ENCODE measurements around the gene NFIB.

DNA sequence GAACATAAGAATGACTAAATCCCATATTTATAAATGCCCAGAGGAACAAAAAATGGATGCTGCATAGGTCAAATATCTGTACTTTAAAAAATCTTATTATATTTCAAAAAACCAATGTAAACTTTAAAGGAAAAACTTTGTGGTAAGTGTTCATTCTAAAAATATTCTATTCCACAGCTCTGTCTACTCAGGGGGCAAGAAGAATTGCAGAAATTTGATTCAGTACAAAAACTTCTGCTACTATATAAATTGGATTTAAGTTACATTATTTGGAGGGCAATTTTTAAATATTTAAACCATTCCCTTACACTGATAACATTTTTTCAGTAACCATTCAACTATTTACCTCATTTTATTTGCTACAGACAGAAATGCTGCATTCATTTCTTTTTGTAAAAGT lies 32.1 kb downstream of the NFIB start:
- TF ChIP-seq, protein P1, sequence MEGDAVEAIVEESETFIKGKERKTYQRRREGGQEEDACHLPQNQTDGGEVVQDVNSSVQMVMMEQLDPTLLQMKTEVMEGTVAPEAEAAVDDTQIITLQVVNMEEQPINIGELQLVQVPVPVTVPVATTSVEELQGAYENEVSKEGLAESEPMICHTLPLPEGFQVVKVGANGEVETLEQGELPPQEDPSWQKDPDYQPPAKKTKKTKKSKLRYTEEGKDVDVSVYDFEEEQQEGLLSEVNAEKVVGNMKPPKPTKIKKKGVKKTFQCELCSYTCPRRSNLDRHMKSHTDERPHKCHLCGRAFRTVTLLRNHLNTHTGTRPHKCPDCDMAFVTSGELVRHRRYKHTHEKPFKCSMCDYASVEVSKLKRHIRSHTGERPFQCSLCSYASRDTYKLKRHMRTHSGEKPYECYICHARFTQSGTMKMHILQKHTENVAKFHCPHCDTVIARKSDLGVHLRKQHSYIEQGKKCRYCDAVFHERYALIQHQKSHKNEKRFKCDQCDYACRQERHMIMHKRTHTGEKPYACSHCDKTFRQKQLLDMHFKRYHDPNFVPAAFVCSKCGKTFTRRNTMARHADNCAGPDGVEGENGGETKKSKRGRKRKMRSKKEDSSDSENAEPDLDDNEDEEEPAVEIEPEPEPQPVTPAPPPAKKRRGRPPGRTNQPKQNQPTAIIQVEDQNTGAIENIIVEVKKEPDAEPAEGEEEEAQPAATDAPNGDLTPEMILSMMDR (IDR thresholded peaks at IDR 0.05): no peak
- TF ChIP-seq EZH2phosphoT487 (IDR thresholded peaks at IDR 0.05) (no peak), EZH2 (IDR thresholded peaks at IDR 0.05) (no peak)
